ENCODE measurements around the gene ARID1A. TPM values are rescaled to one million over a fixed set of nuclear protein-coding genes. Genes with fewer than 3 reads are reported as not detected.

Gene ARID1A
- total and polyA plus RNA-seq, 8 donors = 14.8 to 39.9 (median 25.5) TPM

DNA sequence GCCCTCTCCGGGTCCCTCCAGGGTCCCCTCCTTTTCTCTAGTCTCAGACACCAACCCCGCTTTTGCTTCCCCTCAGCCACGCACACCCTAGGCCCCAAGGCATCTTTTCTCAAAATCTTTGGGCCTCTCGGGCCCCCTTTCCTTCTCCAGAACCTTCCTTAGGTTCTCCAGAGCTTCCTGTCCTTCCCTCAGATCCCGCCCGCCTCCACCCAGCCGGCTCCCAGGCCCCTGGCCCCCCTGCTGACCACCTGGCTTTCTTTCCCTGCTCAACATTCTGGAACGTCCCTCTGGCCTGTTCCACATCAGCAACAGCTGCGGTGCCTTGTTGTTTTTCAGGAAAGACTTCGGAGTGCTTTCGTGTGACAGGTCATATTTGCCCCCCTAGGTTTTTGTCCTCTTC lies 131.8 kb downstream of the ARID1A start:
- FAIRE-seq (no peak), ATAC-seq (peak in 1 of 4 donors; percentile 5), DNase-seq (no peak)
- intact Hi-C loops (cut with DNase I) = no loop called here
- Histone ChIP-seq H3K36me3 (peaks cover 0 to 2% (median 0%) of the 10 kb centered on the region in 3 donors), H3K4me3 (peak overlapping the region in 3 of 4 donors; percentile 39 to 70 (median 69)), H3K27me3 (no peaks in the 10 kb centered on the region), H3K9me3 (no peaks in the 10 kb centered on the region), H3K27ac (no peak overlapping the region), H3K4me1 (peaks cover 0 to 12% (median 5%) of the 10 kb centered on the region in 3 donors)
- WGBS, 2 donors = 28 to 35% methylated on average over 11 of the region's 11 CpGs
- TF ChIP-seq, protein P1, sequence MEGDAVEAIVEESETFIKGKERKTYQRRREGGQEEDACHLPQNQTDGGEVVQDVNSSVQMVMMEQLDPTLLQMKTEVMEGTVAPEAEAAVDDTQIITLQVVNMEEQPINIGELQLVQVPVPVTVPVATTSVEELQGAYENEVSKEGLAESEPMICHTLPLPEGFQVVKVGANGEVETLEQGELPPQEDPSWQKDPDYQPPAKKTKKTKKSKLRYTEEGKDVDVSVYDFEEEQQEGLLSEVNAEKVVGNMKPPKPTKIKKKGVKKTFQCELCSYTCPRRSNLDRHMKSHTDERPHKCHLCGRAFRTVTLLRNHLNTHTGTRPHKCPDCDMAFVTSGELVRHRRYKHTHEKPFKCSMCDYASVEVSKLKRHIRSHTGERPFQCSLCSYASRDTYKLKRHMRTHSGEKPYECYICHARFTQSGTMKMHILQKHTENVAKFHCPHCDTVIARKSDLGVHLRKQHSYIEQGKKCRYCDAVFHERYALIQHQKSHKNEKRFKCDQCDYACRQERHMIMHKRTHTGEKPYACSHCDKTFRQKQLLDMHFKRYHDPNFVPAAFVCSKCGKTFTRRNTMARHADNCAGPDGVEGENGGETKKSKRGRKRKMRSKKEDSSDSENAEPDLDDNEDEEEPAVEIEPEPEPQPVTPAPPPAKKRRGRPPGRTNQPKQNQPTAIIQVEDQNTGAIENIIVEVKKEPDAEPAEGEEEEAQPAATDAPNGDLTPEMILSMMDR (IDR thresholded peaks at IDR 0.05) = no peak

DNA sequence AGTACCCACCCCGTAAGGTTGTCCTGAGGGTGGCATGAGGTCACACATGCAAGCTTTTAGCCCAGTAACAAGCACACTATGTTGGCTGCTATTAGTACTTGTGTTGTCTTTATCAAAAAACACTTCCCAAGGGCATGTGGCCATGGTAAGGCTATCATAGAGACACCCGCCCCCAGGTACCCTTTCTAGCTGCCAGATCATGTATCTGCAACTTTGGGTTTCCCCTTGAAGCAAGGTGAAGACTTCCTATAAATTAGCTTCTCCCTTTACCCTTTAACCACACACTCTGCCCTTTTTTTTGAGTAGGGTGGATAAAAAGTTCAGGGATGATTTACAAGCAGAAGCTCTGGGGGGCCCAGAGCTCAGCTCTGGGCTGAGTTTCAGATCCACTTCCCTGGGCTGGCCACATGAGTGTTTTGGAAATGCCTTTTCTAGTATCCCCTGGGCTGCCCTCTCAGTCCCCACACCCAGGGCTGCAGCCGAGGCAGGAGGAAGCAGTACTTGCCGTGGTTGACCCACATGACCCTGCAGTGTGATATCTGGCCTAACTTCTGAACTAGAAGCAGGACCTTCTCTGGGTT lies 132.7 kb downstream of the ARID1A start:
- TF ChIP-seq, protein P1 (IDR thresholded peaks at IDR 0.05) = no peak
- WGBS, 2 donors = 57 to 62% methylated on average over 4 of the region's 4 CpGs
- ATAC-seq (peak in 1 of 4 donors; percentile 40), DNase-seq (no peak), FAIRE-seq (no peak)
- no peak overlapping the region for H3K27ac ChIP-seq
- H3K4me1 ChIP-seq = peaks cover 0 to 12% (median 5%) of the 10 kb centered on the region in 3 donors
- intact Hi-C loops (cut with DNase I) = no loop called here
- H3K36me3 ChIP-seq = peaks cover 0 to 10% (median 0%) of the 10 kb centered on the region in 3 donors
- H3K9me3 ChIP-seq = no peaks in the 10 kb centered on the region
- no peak overlapping the region for H3K4me3 ChIP-seq
- no peaks in the 10 kb centered on the region for H3K27me3 ChIP-seq

DNA sequence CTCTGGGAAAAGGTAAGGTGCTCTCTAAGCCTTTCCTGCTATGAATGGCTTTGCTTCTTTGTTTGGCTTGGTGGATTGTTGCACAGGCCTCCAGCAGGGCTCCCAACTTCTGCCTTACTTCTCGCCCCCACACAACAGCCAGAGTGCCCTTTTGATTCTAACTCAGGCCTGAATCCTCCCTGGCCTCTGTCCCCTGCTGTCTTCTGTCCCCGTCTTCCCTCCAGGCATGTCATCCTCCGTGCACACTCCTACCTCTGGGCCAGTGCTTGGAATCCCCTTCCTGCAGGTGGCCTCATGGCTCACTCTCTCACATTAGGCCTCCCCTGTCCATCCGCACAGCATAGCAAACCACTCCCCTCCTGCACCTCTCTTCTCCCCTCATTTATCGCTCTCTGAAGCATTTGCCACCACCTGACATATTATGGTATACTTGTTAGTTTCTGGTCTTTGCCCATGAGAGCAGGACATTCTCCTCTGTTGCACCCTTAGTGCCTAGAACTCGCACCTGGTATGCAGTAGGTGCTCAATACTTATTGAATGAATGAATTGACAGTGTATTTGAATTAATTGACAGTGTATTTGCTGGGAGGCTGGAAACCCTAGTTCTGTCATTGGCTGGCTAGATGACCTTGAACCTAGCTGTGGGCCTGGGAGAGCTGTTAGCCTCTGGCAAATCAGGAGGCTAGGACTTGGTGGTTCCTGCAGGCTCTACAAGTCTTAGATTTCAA lies 133.5 kb downstream of the ARID1A start:
- no peak overlapping the region for H3K27ac ChIP-seq
- no peak for FAIRE-seq
- no peaks in the 10 kb centered on the region for H3K27me3 ChIP-seq
- no peak for DNase-seq
- no peak overlapping the region for H3K4me3 ChIP-seq
- TF ChIP-seq, protein P1 (IDR thresholded peaks at IDR 0.05) = no peak
- no peaks in the 10 kb centered on the region for H3K9me3 ChIP-seq
- intact Hi-C loops (cut with DNase I) = no loop called here
- WGBS, 2 donors = 82 to 83% methylated on average over 6 of the region's 6 CpGs
- no peak for ATAC-seq
- peaks cover 0 to 12% (median 5%) of the 10 kb centered on the region in 3 donors for H3K4me1 ChIP-seq
- H3K36me3 ChIP-seq = peaks cover 0 to 18% (median 0%) of the 10 kb centered on the region in 3 donors

DNA sequence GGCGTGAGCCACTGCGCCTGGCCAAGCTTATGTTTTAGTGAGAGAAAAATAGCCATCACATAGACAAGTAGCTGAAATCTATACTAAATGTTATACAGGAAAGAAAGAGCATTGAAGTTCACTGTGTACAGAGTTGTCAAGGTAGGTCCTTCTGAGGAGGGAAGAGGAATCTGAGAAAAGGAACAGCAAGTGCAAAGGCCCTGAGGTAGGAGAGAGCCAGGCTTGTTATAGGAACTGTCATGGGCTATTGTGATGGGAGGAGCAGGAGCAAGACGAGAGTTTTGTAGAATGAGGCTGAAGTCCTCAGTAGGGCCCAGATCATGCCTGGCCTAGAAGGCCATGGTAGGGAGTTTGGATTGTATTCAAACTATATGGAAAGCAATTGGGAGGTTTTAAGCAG lies 135.2 kb downstream of the ARID1A start:
- Histone ChIP-seq H3K9me3 (no peaks in the 10 kb centered on the region), H3K4me1 (peaks cover 0 to 12% (median 0%) of the 10 kb centered on the region in 3 donors), H3K4me3 (no peak overlapping the region), H3K36me3 (peaks cover 0 to 21% (median 0%) of the 10 kb centered on the region in 3 donors), H3K27me3 (no peaks in the 10 kb centered on the region), H3K27ac (no peak overlapping the region)
- FAIRE-seq (no peak), DNase-seq (no peak), ATAC-seq (no peak)
- TF ChIP-seq, protein P1 (IDR thresholded peaks at IDR 0.05) = no peak
- 94 to 97% methylated on average over 3 of the region's 3 CpGs for WGBS, 2 donors
- intact Hi-C loops (cut with DNase I) = no loop called here

Other genes starting within 250 kb of the ARID1A start
- 100 to 1,000 TPM; 102 to 192 (median 143) TPM for gene HMGN2, start 223.6 kb upstream of the ARID1A start, total RNA-seq
- gene HMGN2, start 223.6 kb upstream of the ARID1A start, polyA plus RNA-seq = 100 to 1,000 TPM; 178 to 438 TPM
- 10 to 100 TPM; 16.9 to 32.2 (median 20.0) TPM for gene RPS6KA1, start 166.3 kb upstream of the ARID1A start, total RNA-seq
- 10 to 100 TPM; 13.6 to 13.7 TPM for gene RPS6KA1, start 166.3 kb upstream of the ARID1A start, polyA plus RNA-seq
- 1 to 10 TPM; 5.6 to 9.5 (median 7.3) TPM for gene PIGV, start 91.9 kb downstream of the ARID1A start, total RNA-seq
- 1 to 10 TPM; 3.3 to 6.2 TPM for gene PIGV, start 91.9 kb downstream of the ARID1A start, polyA plus RNA-seq
- 1 to 10 TPM; 3.4 to 9.9 (median 5.4) TPM for gene ZDHHC18, start 130.7 kb downstream of the ARID1A start, total RNA-seq
- 1 to 10 TPM; 6.4 to 8.6 TPM for gene ZDHHC18, start 130.7 kb downstream of the ARID1A start, polyA plus RNA-seq
- 1 to 10 TPM in 3 of 6 donors, under 1 TPM in 2, not detected in 1; 0.28 to 1.8 (median 1.0) TPM for gene SFN, start 167.1 kb downstream of the ARID1A start, total RNA-seq
- under 1 TPM; 0.46 to 0.77 TPM for gene SFN, start 167.1 kb downstream of the ARID1A start, polyA plus RNA-seq
- gene GPN2, start 194.3 kb downstream of the ARID1A start, total RNA-seq = 10 to 100 TPM in 5 of 6 donors, 1 to 10 TPM in 1; 9.4 to 14.1 (median 11.3) TPM
- 10 to 100 TPM; 11.8 to 14.2 TPM for gene GPN2, start 194.3 kb downstream of the ARID1A start, polyA plus RNA-seq
- 1 to 10 TPM; 3.9 to 8.0 (median 6.1) TPM for gene GPATCH3, start 204.5 kb downstream of the ARID1A start, total RNA-seq
- gene GPATCH3, start 204.5 kb downstream of the ARID1A start, polyA plus RNA-seq = 10 to 100 TPM; 13.9 to 18.1 TPM
- 10 to 100 TPM in 4 of 6 donors, 1 to 10 TPM in 2; 7.5 to 29.4 (median 11.4) TPM for gene NR0B2, start 218.0 kb downstream of the ARID1A start, total RNA-seq
- 10 to 100 TPM; 20.9 to 37.5 TPM for gene NR0B2, start 218.0 kb downstream of the ARID1A start, polyA plus RNA-seq
- 10 to 100 TPM; 25.6 to 42.5 (median 31.5) TPM for gene NUDC, start 225.7 kb downstream of the ARID1A start, total RNA-seq
- gene NUDC, start 225.7 kb downstream of the ARID1A start, polyA plus RNA-seq = 10 to 100 TPM; 42.8 to 54.1 TPM

Measured in pancreas (tissue), 10 donors.